Mammary epithelial cell (primary cell): ENCODE data around the gene SKIL.

Experiments used
- EZH2 ChIP-seq: IDR thresholded peaks from 2 replicates; pipeline ENCODE4 v1.6.1; 2012; ENCODE audit warnings: low read length, inconsistent platforms, borderline replicate concordance
- TF ChIP-seq, protein P1 (sequence below), 2 donors: IDR thresholded peaks in 1 of 2; conservative IDR thresholded peaks in 1 of 2; 2 replicates each; pipeline ENCODE4 v1.5.1; 2011 to 2012; ENCODE audit warnings: inconsistent platforms in 2 of 2, low read length in 2 of 2, mild to moderate bottlenecking in 2 of 2, control low read depth in 1 of 2, low read depth in 1 of 2; ENCODE audit not compliant: insufficient read depth in 1 of 2; ENCODE audit errors: extremely low read depth in 1 of 2

GRCh38 chr3:170309046-170309445, 48.5 kb upstream of the SKIL start:
- TF ChIP-seq EZH2, result no peak
- TF ChIP-seq, protein P1, sequence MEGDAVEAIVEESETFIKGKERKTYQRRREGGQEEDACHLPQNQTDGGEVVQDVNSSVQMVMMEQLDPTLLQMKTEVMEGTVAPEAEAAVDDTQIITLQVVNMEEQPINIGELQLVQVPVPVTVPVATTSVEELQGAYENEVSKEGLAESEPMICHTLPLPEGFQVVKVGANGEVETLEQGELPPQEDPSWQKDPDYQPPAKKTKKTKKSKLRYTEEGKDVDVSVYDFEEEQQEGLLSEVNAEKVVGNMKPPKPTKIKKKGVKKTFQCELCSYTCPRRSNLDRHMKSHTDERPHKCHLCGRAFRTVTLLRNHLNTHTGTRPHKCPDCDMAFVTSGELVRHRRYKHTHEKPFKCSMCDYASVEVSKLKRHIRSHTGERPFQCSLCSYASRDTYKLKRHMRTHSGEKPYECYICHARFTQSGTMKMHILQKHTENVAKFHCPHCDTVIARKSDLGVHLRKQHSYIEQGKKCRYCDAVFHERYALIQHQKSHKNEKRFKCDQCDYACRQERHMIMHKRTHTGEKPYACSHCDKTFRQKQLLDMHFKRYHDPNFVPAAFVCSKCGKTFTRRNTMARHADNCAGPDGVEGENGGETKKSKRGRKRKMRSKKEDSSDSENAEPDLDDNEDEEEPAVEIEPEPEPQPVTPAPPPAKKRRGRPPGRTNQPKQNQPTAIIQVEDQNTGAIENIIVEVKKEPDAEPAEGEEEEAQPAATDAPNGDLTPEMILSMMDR (conservative IDR thresholded peaks at IDR 0.05 in 1 of 2, IDR thresholded peaks at IDR 0.05 in 1 of 2; ENCODE audit: extremely low read depth in 1 of 2, insufficient read depth in 1 of 2, low read depth in 1 of 2, low read length in 2 of 2), result no peak
